ENCODE measurements around the gene UBTD1.

The UBTD1 gene

DNA sequence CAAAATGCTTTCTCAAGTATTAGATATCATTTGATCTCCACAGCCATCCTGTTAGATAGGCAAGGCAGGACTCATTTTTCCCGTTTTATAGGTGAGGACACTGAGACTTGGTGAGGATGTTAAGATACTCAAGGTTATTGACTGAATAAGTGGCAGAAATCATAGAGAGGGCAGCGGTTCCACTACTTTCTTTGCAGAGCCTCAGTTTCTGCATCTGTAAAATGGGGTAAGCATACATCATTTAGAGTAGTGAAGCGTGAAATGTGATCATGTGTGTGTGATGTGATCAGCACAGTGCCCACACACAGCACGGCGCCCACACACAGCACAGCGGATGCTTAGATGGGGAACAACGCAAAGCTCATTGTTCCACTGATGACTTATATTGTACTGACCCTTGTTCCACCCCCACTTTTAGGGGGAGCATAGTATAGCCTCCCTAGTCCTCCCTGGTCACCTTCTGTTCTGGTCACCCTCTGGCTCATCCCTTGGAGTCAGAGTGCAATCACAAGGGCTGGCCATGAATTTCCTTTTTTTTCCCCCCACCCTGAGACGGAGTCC, 10.5 kb downstream of the UBTD1 start:
- ATAC-seq (ENCODE audit: low read depth) = no peak
- TF ChIP-seq, protein P1, sequence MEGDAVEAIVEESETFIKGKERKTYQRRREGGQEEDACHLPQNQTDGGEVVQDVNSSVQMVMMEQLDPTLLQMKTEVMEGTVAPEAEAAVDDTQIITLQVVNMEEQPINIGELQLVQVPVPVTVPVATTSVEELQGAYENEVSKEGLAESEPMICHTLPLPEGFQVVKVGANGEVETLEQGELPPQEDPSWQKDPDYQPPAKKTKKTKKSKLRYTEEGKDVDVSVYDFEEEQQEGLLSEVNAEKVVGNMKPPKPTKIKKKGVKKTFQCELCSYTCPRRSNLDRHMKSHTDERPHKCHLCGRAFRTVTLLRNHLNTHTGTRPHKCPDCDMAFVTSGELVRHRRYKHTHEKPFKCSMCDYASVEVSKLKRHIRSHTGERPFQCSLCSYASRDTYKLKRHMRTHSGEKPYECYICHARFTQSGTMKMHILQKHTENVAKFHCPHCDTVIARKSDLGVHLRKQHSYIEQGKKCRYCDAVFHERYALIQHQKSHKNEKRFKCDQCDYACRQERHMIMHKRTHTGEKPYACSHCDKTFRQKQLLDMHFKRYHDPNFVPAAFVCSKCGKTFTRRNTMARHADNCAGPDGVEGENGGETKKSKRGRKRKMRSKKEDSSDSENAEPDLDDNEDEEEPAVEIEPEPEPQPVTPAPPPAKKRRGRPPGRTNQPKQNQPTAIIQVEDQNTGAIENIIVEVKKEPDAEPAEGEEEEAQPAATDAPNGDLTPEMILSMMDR (IDR thresholded peaks at IDR 0.05; ENCODE audit: poor library complexity, severe bottlenecking) = no peak
- no peaks in the 10 kb centered on the region for H3K9me3 ChIP-seq (ENCODE audit: severe bottlenecking)
- no peak for DNase-seq (ENCODE audit: low spot score)
- H3K27ac ChIP-seq (ENCODE audit: poor library complexity, severe bottlenecking) = no peak overlapping the region
- peaks cover 4% of the 10 kb centered on the region for H3K4me1 ChIP-seq (ENCODE audit: insufficient read depth, poor library complexity, severe bottlenecking)
- H3K36me3 ChIP-seq (ENCODE audit: low read depth) = no peaks in the 10 kb centered on the region
- H3K4me3 ChIP-seq (ENCODE audit: severe bottlenecking) = no peak overlapping the region
- no peaks in the 10 kb centered on the region for H3K27me3 ChIP-seq (ENCODE audit: insufficient read depth, poor library complexity, severe bottlenecking)

DNA sequence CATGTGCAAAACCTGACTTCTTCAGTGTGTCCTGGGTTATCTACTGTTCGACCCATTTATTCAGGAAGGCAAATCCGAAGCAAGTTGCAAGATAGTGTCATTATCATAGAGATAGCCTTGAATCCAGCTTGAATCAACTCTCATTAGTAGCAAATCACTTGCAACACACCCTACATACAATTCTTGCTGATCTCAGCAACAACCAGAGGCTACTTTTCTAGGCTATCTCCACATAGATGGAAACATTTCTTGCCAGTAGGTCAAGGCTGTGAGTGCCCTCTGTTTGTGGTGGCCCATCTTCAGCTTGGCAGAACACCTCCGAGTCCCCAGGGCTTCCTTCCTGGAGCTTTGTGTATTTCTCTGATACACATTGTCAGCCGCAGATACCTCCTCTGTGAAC, 12.0 kb downstream of the UBTD1 start:
- Histone ChIP-seq H3K36me3 (ENCODE audit: low read depth) (no peaks in the 10 kb centered on the region), H3K27me3 (ENCODE audit: insufficient read depth, poor library complexity, severe bottlenecking) (no peaks in the 10 kb centered on the region), H3K9me3 (ENCODE audit: severe bottlenecking) (no peaks in the 10 kb centered on the region), H3K4me1 (ENCODE audit: insufficient read depth, poor library complexity, severe bottlenecking) (peaks cover 4% of the 10 kb centered on the region), H3K27ac (ENCODE audit: poor library complexity, severe bottlenecking) (no peak overlapping the region), H3K4me3 (ENCODE audit: severe bottlenecking) (no peak overlapping the region)
- DNase-seq (ENCODE audit: low spot score) (no peak), ATAC-seq (ENCODE audit: low read depth) (no peak)
- TF ChIP-seq, protein P1 (IDR thresholded peaks at IDR 0.05; ENCODE audit: poor library complexity, severe bottlenecking) = no peak

DNA sequence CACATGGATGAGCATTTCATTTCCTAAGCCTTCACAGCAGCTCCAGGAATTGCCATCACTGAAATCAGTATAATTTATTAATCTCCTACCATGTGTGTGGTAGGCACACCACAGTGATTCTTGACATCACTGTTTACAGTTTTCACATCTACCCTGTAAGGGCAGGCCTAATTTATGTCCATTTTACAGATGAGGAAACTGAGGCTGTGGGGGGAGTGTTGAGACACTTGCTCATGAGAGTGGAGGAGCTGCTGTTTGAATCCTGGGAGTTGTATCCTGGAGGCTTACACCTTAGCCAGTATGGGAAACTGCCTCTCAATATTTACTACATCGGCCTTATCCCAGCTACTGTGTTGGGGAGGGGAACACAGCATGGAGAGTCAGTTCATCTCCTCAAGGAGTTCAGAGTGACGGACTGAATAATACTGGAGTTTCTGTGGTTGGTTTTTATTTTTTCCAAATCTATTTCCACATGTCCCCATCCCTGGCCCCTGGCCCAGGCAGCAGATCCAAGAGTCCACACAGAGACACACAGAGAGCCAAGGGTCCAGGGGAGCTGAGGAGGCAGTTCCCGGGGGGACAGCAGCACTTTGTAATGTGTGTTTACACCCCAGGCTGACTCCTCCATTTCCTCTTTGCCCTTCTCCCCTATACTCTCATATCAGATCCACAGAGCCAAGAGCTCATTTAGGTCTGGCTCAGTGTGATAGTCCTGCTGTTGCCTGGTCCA, 13.2 kb downstream of the UBTD1 start:
- H3K36me3 ChIP-seq (ENCODE audit: low read depth) = no peaks in the 10 kb centered on the region
- H3K27ac ChIP-seq (ENCODE audit: poor library complexity, severe bottlenecking) = no peak overlapping the region
- no peak for DNase-seq (ENCODE audit: low spot score)
- TF ChIP-seq, protein P1 (IDR thresholded peaks at IDR 0.05; ENCODE audit: poor library complexity, severe bottlenecking) = no peak
- H3K4me3 ChIP-seq (ENCODE audit: severe bottlenecking) = no peak overlapping the region
- H3K9me3 ChIP-seq (ENCODE audit: severe bottlenecking) = no peaks in the 10 kb centered on the region
- H3K4me1 ChIP-seq (ENCODE audit: insufficient read depth, poor library complexity, severe bottlenecking) = peaks cover 4% of the 10 kb centered on the region
- ATAC-seq (ENCODE audit: low read depth) = no peak
- no peaks in the 10 kb centered on the region for H3K27me3 ChIP-seq (ENCODE audit: insufficient read depth, poor library complexity, severe bottlenecking)

DNA sequence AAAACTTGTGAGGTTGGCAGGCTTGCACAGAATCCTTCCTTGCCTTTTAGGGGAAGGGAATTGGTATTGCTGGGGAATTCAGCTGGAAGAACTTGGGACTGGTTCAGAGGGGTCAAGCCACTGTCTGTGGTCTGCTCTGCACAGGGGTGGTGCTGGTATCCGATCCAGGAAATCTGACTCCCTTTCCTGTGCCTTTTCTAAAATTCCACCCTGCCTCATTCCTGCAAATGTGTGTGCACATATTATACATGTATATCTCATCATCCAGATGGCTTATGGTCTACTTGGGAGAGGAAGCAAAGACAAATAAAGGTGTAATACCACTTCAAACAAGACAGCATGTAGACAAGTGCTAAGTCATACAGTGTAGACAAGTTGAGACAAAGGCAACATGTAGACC, 14.3 kb downstream of the UBTD1 start:
- peak; percentile 17; the same call in 1 of the 3 replicates for ATAC-seq (ENCODE audit: low read depth)
- DNase-seq (ENCODE audit: low spot score) = no peak
- Histone ChIP-seq H3K9me3 (ENCODE audit: severe bottlenecking) (no peaks in the 10 kb centered on the region), H3K27ac (ENCODE audit: poor library complexity, severe bottlenecking) (peak overlapping the region; percentile 7), H3K36me3 (ENCODE audit: low read depth) (no peaks in the 10 kb centered on the region), H3K4me1 (ENCODE audit: insufficient read depth, poor library complexity, severe bottlenecking) (peaks cover 13% of the 10 kb centered on the region), H3K27me3 (ENCODE audit: insufficient read depth, poor library complexity, severe bottlenecking) (no peaks in the 10 kb centered on the region), H3K4me3 (ENCODE audit: severe bottlenecking) (no peak overlapping the region)
- TF ChIP-seq, protein P1 (IDR thresholded peaks at IDR 0.05; ENCODE audit: poor library complexity, severe bottlenecking) = no peak

DNA sequence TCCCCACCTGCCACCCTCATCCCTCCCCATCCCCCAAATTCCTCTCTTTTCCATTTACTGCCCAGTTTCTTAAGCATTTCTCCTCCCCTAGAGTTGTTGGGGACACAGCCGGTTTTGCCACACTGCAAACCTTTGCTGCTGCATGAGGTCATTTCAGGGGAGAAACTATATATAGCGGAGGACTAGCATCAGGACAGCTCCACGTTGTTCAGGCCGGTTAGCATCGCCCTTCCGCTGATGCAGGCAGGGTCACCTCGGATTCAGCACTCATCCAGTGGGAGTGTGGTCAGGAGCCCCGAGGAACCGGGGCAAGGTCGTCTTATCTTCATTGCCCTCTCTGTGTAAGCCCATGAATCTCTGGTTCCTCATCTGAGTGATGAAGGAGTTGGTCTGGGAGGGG, 15.6 kb downstream of the UBTD1 start:
- TF ChIP-seq, protein P1 (IDR thresholded peaks at IDR 0.05; ENCODE audit: poor library complexity, severe bottlenecking) = no peak
- peak; percentile 8 for DNase-seq (ENCODE audit: low spot score)
- Histone ChIP-seq H3K27ac (ENCODE audit: poor library complexity, severe bottlenecking) (no peak overlapping the region), H3K4me1 (ENCODE audit: insufficient read depth, poor library complexity, severe bottlenecking) (peaks cover 25% of the 10 kb centered on the region), H3K4me3 (ENCODE audit: severe bottlenecking) (no peak overlapping the region), H3K9me3 (ENCODE audit: severe bottlenecking) (no peaks in the 10 kb centered on the region), H3K36me3 (ENCODE audit: low read depth) (no peaks in the 10 kb centered on the region), H3K27me3 (ENCODE audit: insufficient read depth, poor library complexity, severe bottlenecking) (no peaks in the 10 kb centered on the region)
- ATAC-seq (ENCODE audit: low read depth) = no peak

Measured in RWPE2 (cell line).